GM12873 (cell line): ENCODE data around the gene NPAS3.

Experiments used
- CTCF ChIP-seq: IDR thresholded peaks from 2 replicates; pipeline ENCODE4 v1.5.1; 2012; ENCODE audit warnings: low read depth, mild to moderate bottlenecking, moderate library complexity, low read length, control low read depth; ENCODE audit not compliant: insufficient read depth; ENCODE audit errors: missing control alignments

The NPAS3 gene

GRCh38 chr14:33646692-33647260 lies 708.1 kb downstream of the NPAS3 start:
- TF ChIP-seq CTCF, result no peak

- no peak for TF ChIP-seq CTCF
These were observed 708.7 kb downstream of the NPAS3 start for GRCh38 chr14:33647385-33647786.

GRCh38 chr14:33650430-33650829 lies 711.8 kb downstream of the NPAS3 start:
- no peak for TF ChIP-seq CTCF

- TF ChIP-seq CTCF, result no peak
These were observed 714.1 kb downstream of the NPAS3 start for GRCh38 chr14:33652566-33653307.

- no peak for TF ChIP-seq CTCF
These were observed 714.6 kb downstream of the NPAS3 start for GRCh38 chr14:33653308-33653695.

- TF ChIP-seq CTCF, result no peak
These were observed 716.7 kb downstream of the NPAS3 start for GRCh38 chr14:33655421-33655820.

- no peak for TF ChIP-seq CTCF
These were observed 718.8 kb downstream of the NPAS3 start for GRCh38 chr14:33657476-33657875.
